Right lobe of liver (tissue), 4 donors: ENCODE data around the gene SVEP1.

Source experiments
- CTCF ChIP-seq, 4 donors: fragments of 200-600 bp in 3 of 4; fragments of 450-650 bp in 1 of 4; IDR thresholded peaks; one replicate each; pipeline versions ENCODE4 v1.5.1 to v1.8.0; 2016 to 2022; ENCODE audit warnings: antibody characterized with exemption in 4 of 4, mild to moderate bottlenecking in 2 of 4
- POLR2A ChIP-seq: fragments of 450-650 bp; IDR thresholded peaks from one replicate; pipeline ENCODE4 v1.6.1; 2017; ENCODE audit warnings: antibody characterized with exemption, mild to moderate bottlenecking
- donor health status: DM: no; HTN: no; CAD: no.
- donor health status: DM: no; HTN: no; CAD: no.
- donor health status: DM: no; HTN: yes; CAD: no.

- TF ChIP-seq CTCF (IDR thresholded peaks at IDR 0.05) (no peak), POLR2A (no peak)
Observed at GRCh38 chr9:110464321-110464720, 115.2 kb downstream of the SVEP1 start.
